ENCODE data around the gene ITPK1.

ITPK1 gene

DNA sequence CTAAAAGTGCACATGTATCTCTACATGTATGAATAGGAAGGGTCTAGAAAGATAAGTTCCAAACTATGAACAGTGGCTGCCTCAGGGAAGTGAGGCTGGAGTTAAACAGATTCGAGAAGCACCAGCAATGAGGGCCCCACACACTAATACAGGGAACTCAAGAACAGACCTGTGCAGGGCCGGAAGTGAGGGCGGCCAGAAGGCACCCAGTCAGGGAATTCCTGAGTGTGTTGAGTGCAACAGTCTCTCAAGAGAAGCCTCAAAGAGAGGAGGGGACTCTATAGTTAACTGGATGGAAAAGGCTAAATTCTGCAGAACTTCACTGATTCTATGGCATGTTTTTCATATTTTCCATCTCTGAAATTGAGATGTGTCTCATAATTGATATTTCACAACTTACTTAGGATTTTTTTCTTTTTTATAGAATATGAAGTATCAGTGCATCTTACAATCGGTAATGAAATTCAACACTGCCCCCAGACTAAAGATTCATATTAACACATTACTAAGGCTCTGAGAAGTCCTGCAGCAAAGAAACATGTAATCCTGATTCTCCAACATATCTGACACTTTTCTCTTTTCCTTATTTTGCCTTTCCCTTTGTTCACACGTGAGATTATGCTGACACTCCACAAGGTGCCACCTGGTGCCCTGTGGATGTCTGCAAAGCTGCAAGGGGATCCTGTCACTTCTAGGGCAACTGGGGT is 131.5 kb downstream of the ITPK1 start:
- no peak for DNase-seq

- no peak for DNase-seq
Measured at GRCh38 chr14:92982956-92983355, 132.8 kb downstream of the ITPK1 start.

DNA sequence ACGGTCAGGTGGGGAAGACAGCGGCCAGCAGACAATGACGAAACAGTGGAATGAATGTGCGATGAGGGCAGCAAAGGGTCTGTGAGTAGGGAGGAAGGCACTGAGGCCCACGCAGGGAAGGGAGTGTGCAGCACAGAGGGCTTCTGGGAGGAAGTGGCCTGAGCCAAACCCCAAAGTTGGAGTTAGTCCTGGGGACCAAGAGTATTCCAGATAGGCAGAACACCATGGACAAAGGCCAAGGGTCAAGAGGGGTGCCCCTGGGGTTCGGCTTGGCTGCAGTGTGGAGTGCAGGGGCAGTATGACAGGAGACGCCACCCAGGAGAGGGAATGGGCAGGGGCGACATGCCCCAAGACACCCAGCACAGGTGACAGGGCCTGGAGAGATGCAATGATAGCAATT is 134.0 kb downstream of the ITPK1 start:
- DNase-seq, result no peak

- DNase-seq, result no peak
Measured at GRCh38 chr14:92980866-92981265, 134.9 kb downstream of the ITPK1 start.

- DNase-seq, result no peak
Measured at GRCh38 chr14:92978229-92979021, 137.3 kb downstream of the ITPK1 start.

GRCh38 chr14:92976268-92976667 is 139.5 kb downstream of the ITPK1 start:
- no peak for DNase-seq

DNA sequence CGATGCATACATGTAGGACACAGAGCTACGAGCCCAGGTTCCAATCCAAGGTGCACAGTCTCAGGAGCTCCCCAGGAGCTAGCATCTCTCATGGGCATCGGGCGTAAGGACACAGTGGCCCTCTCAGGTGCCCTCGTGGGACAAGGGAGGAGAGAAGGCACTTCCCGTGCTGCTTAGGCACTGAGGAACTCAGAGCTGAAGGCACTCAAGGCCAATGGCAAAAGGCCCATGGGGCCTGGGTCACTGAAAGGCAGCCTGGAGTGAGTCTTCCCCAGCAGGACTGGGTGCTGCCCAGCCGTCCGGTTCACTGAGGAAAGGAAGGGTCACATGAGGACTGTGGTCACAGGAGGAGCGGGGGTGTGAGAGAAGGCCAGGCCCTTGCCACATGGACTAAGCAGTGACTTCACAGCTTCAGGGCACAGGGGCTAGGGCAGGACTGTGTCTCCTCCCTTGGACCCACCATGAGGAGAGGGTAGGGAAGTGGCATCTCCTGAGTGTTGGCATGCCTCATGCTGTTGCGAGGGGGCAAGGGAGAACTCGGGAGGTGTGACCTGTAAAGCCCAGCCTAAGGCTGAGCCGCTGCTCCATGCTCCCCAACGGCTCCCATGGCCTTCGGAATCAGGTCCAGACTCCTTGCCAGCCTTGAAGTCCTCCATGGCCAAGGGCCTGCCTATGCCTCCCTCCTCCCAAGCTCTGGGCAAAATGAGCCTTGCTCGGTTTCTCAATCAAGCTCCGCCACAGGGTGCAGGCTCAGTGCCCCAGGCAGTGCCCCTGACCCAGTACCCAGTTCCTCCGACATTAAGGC is 141.0 kb downstream of the ITPK1 start:
- no peak for DNase-seq

- DNase-seq, result no peak
Measured at GRCh38 chr14:92973798-92974372, 141.8 kb downstream of the ITPK1 start.

- no peak for DNase-seq
Measured at GRCh38 chr14:92973261-92973797, 142.4 kb downstream of the ITPK1 start.

- DNase-seq, result no peak
Measured at GRCh38 chr14:92971601-92972180, 144.0 kb downstream of the ITPK1 start.

GRCh38 chr14:92970271-92970670 is 145.5 kb downstream of the ITPK1 start:
- no peak for DNase-seq

DNA sequence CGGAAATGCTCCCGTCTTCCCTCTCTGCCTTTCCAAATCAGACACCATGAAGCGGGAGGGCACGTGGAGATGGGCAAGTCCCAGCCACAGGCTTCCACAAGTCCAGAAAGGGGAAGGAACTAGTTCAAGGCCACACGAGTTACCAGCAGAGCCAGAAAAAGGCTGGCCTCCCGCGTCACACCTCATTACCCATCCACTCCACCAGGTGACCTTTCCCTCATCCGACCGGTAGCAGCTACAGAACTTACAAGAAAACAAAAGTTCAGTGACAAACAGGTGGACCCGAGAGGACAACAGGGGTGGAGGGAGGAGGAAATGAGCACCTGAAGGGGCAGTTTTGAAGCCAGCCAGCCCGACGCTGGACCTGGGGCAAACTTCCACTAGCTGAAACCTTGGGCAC is 145.9 kb downstream of the ITPK1 start:
- no peak for DNase-seq

DNA sequence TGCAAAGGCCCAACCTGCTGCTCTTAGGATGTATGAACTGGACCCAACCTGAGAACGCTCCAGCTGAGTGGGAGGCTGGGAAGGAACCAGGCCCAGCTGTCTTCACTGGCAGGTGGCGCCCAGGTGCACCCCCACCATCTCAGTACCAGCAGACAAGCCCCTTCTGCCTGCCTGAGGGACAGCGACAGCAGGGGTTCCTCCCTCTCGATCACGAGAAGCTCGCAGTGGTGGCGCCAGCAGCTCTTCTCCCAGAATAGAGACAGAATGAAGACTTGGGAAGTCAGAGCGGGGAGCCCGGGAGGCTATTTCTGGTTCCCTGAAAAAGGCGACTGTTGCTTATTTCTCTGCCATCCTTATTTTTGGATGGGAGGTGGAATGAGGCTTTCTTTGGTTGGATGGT is 146.3 kb downstream of the ITPK1 start:
- no peak for DNase-seq

DNA sequence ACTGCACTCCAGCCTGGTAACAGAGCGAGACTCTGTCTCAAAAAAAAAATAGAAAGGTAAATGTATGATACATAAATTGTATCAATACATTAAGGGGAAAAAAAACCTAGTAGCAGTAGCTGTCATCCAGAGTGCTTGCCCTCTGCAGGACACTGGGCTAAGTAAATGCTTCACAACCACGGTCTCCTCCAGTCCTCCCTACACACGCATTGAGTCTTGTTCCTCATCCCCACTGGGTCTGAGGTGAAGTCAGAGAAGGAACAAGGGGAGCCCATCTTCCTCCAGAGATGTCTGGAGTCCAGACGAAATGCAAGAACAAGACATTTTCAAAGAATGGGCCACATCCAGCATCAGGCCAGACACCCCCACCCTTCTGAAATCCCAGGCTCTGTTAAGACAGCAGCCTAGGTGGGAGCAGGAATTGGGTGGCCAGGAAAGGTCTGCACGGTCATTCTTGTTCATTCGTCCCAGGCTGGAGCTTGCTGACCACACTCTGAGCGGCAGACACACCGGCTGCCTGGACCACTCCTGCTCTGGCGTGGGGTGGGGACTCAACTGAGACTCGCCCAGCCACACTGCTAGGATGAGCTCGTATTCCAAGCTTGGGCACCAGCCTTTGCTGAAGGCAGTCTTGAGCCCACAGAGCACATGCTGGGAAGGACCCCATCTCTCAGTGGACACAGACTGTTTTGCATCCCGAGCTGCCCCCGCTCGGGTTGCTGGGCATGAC is 147.3 kb downstream of the ITPK1 start:
- no peak for DNase-seq

- no peak for DNase-seq
Measured at GRCh38 chr14:92967346-92967926, 148.3 kb downstream of the ITPK1 start.

- DNase-seq, result no peak
Measured at GRCh38 chr14:92965281-92965680, 150.4 kb downstream of the ITPK1 start.

- no peak for DNase-seq
Measured at GRCh38 chr14:92964124-92965109, 151.3 kb downstream of the ITPK1 start.

DNA sequence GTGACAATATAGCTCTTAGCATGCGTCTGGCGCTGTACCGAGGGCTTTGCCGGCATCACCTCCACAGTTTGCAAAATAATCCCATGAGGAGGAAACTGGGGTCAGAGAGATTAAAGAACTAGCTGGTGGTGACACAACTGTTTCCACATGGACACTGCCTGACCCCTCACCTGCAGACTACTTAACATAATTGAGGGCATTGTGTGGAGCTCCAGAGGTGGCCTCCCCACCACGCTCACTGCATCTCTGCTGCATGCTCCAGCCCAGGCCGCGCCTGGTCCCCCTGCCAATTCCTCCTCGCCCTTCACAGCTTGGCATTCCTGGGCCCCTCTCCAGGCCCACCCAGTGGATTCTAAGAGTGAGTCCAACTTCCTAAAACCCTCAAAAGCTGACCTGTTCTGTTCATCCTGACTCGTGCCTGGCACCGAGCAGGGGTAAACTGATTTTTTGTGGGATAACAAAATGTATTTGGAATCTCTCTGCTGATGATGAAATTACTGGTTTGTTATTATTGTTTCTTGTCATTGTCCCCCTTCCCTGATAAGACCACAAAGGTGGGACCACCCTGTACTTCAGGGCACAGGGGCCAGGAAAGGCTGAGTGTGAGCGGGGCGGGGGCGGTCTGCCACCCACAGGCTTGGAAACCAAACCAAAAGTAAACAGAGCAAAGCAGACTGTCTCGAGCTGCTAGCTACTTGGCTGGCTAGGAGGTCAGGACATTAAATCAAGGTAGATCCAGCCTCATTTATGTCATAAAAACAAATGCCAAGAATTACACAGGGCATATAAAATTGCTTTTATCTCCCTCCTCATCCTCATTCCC is 152.2 kb downstream of the ITPK1 start:
- no peak for DNase-seq

DNA sequence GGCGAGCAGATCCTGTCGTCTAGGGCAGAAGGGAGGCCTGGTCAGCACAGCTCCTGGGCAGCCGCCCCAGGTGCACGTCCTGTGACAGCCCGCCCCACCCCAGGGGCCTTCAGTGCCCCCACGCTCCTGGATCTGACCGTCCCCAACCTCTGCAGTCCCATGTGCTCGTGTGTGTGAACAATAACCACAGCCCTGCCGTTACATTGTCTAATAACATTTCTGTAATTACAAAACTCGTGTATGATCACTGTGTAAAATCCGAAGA is 153.0 kb downstream of the ITPK1 start:
- DNase-seq, result no peak
